ENCODE data around the gene COL7A1.

- TF ChIP-seq CTCF (IDR thresholded peaks at IDR 0.05; ENCODE audit: low read depth, low read length), result no peak
- no peak for TF ChIP-seq EZH2phosphoT487 (IDR thresholded peaks at IDR 0.05; ENCODE audit: low read depth)
Observed at GRCh38 chr3:48587686-48588085, 7.4 kb downstream of the COL7A1 start.

Measured in OCI-LY3 (cell line).